Measurements from ENCODE around the gene TSHZ1. TPM values are rescaled to one million over a fixed set of nuclear protein-coding genes. Genes with fewer than 3 reads are reported as not detected.

The TSHZ1 gene
- total and polyA plus RNA-seq, 2 experiments from 2014 or later: 0.23 to 0.38 TPM

DNA sequence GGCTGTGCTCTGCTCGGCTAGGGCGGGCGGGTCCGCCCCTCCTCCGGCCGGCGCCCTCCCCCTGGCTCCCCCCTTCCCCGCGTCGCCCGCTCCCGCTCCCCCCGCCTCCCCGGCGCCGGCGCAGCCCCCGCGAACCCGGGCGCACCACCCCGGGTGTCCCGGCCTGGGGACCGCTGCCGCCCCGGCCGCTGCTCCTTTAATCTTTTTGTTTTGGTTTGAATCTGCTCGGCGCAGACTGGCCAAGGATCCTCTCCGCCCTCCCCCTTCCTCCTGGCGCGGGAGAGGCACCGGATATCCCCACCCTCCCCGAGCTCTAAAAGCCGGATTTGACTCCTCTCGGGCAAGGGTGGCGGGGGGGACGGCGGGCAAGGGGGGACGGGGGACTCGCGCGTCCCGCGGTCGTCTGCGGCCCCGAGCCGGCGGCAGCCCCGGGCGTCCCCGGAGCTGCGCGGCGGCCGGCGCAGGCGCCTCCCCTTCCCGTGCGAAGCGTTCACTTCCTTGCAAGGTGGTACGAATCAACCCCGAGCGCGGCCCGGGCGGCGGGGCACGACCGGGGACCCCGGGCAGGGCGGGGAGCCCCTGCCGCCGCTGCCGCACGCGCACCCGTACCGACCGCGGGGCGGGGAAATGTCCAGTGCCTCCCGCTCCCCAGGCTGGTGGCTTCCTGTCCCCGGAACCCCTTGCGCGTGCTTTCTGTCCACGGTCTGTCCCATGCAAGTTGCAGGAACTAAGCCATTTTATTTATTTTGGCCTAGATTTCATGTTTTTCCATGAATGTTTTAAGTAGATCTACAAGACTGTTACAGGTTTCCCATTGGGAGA, 1.3 kb upstream of the TSHZ1 start, which contains the start of gene PTGR3:
TSS of gene PTGR3 (minus strand) at position 11 of the 822 bp plus-strand sequence. CDS start 81 bp downstream, outside the sequence.
- Histone ChIP-seq H3F3A (replicated peaks; ENCODE audit: low read depth) (peaks cover 9% of the 10 kb centered on the region; the same call in 1 of the 2 replicates), H3K36me3 (ENCODE audit: insufficient read depth) (no peaks in the 10 kb centered on the region), H3K9me2 (ENCODE audit: insufficient read depth) (no peaks in the 10 kb centered on the region), H3K4me1 (ENCODE audit: insufficient read depth) (peaks cover 42% of the 10 kb centered on the region), H3K4me3 (peak within 1 kb of the TSS; percentile 83), H3K27ac (ENCODE audit: low read depth) (no peak within 1 kb of the TSS), H4K20me1 (replicated peaks; ENCODE audit: insufficient read depth) (peaks cover 4% of the 10 kb centered on the region; the same call in 1 of the 2 replicates), H3K4me2 (peak within 1 kb of the TSS; percentile 98), H3K27me3 (ENCODE audit: insufficient read depth) (peaks cover 89% of the 10 kb centered on the region), H3K79me2 (replicated peaks; ENCODE audit: insufficient read depth) (no peaks in the 10 kb centered on the region), H2AFZ (peak within 1 kb of the TSS; percentile 87)
- peaks cover 49% of the 10 kb centered on the region for H3K4me1 Mint-ChIP-seq
- ATAC-seq (peak; percentile 42), DNase-seq (ENCODE audit: low spot score) (peak; percentile 84)
- peaks cover 3% of the 10 kb centered on the region; the same call in 1 of the 3 replicates for H3K9me3 Mint-ChIP-seq
- TF ChIP-seq, protein P1, sequence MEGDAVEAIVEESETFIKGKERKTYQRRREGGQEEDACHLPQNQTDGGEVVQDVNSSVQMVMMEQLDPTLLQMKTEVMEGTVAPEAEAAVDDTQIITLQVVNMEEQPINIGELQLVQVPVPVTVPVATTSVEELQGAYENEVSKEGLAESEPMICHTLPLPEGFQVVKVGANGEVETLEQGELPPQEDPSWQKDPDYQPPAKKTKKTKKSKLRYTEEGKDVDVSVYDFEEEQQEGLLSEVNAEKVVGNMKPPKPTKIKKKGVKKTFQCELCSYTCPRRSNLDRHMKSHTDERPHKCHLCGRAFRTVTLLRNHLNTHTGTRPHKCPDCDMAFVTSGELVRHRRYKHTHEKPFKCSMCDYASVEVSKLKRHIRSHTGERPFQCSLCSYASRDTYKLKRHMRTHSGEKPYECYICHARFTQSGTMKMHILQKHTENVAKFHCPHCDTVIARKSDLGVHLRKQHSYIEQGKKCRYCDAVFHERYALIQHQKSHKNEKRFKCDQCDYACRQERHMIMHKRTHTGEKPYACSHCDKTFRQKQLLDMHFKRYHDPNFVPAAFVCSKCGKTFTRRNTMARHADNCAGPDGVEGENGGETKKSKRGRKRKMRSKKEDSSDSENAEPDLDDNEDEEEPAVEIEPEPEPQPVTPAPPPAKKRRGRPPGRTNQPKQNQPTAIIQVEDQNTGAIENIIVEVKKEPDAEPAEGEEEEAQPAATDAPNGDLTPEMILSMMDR (conservative IDR thresholded peaks at IDR 0.05; ENCODE audit: low read depth in 2 of 2): no peak
- peak; percentile 78 for TF ChIP-seq EZH2 (IDR thresholded peaks at IDR 0.05; ENCODE audit: low read depth, unreplicated experiment)
- H3K4me3 Mint-ChIP-seq: peak within 1 kb of the TSS; percentile 88
- no peak within 1 kb of the TSS for H3K27ac Mint-ChIP-seq
- peaks cover 74% of the 10 kb centered on the region for H3K27me3 Mint-ChIP-seq (ENCODE audit: insufficient read depth, low read depth, poor library complexity)
- no peaks in the 10 kb centered on the region; the same call in 2 of the 3 replicates for H3K36me3 Mint-ChIP-seq (ENCODE audit: low read depth)

DNA sequence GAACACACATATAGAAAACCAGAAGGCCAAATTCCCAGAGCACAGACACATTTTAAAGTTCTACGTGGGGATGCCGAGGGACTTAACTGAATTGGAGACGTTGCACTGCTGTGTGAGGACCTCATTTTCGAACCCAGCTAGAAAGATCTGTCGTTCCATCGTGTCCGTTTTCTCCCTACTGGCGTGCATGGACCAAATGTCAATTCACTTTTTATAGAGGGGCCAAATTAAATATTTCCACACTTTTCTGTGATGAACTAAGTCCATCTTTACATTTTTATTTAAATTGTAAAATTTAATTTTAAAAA, 692 bp upstream of the TSHZ1 start:
- no peak overlapping the region for H3K27ac Mint-ChIP-seq
- H3K27me3 ChIP-seq (ENCODE audit: insufficient read depth): peaks cover 89% of the 10 kb centered on the region
- H3K4me1 ChIP-seq (ENCODE audit: insufficient read depth): peaks cover 42% of the 10 kb centered on the region
- no peaks in the 10 kb centered on the region for H3K9me2 ChIP-seq (ENCODE audit: insufficient read depth)
- peak overlapping the region; percentile 98 for H3K4me2 ChIP-seq
- H3K36me3 ChIP-seq (ENCODE audit: insufficient read depth): no peaks in the 10 kb centered on the region
- H2AFZ ChIP-seq: peak overlapping the region; percentile 87; the same call in 1 of the 2 replicates
- no peak for ATAC-seq
- H4K20me1 ChIP-seq (replicated peaks; ENCODE audit: insufficient read depth): peaks cover 4% of the 10 kb centered on the region; the same call in 1 of the 2 replicates
- H3K4me1 Mint-ChIP-seq: peaks cover 49% of the 10 kb centered on the region
- H3K27me3 Mint-ChIP-seq (ENCODE audit: insufficient read depth, low read depth, poor library complexity): peaks cover 70% of the 10 kb centered on the region
- H3K27ac ChIP-seq (ENCODE audit: low read depth): no peak overlapping the region
- H3K4me3 ChIP-seq: peak overlapping the region; percentile 83
- TF ChIP-seq POLR2AphosphoS5 (IDR thresholded peaks at IDR 0.05; ENCODE audit: low read depth) (no peak), CREB1 (CRISPR knock-in tag; IDR thresholded peaks at IDR 0.05; ENCODE audit: low read depth) (no peak), ZNF331 (CRISPR knock-in tag; IDR thresholded peaks at IDR 0.05; ENCODE audit: low read depth) (no peak), EZH2 (IDR thresholded peaks at IDR 0.05; ENCODE audit: low read depth, unreplicated experiment) (peak; percentile 8), NANOG (IDR thresholded peaks at IDR 0.05; ENCODE audit: borderline replicate concordance) (no peak)
- peak overlapping the region; percentile 88 for H3K4me3 Mint-ChIP-seq
- peaks cover 9% of the 10 kb centered on the region; the same call in 1 of the 2 replicates for H3F3A ChIP-seq (replicated peaks; ENCODE audit: low read depth)
- H3K9me3 Mint-ChIP-seq: peaks cover 3% of the 10 kb centered on the region; the same call in 1 of the 3 replicates
- H3K79me2 ChIP-seq (replicated peaks; ENCODE audit: insufficient read depth): no peaks in the 10 kb centered on the region
- no peak for DNase-seq (ENCODE audit: low spot score)
- H3K36me3 Mint-ChIP-seq (ENCODE audit: low read depth): no peaks in the 10 kb centered on the region; the same call in 2 of the 3 replicates

All from GM23338 (cell line).